ENCODE data around the gene ZNF836.

The ZNF836 gene

GRCh38 chr19:52188822-52189734 lies 17.7 kb upstream of the ZNF836 start:
- no peak for DNase-seq (ENCODE audit: low spot score)

DNA sequence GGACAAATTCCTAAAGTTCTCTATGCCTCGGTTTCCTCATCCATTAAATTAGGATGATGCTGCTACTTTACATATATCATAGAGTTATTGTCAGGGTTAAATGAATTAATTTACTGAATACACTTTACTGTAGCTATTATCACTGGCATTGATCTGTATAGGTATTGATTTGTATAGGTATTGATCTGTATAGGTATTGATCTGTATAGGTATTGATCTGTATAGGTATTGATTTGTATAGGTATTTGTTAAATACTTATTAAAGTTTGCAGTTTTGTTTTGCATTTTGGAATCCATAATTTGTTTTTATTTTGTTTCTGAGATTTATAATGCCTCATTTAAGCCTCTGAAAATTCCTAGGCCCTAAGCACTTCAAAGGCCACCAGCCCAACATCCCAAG lies 16.0 kb upstream of the ZNF836 start:
- DNase-seq (ENCODE audit: low spot score) = no peak

DNA sequence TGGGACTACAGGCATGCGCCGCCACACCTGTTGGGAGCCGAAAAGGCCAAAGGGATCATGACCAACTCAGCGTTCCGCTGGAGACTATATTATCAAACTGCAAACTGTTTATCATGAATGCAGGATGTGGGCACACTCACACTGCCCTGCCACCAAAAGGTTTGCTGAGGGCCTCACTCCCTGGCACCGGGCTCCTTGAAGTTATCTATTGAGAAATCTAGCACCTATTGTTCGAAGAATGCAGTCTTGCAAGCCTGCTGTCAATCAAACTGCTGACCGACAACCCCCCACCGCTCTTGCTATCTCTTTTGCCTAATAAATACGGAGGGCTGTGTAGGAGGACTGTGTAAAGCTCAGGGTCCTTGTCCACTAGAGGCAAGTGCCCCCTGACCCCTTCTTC lies 5.2 kb upstream of the ZNF836 start:
- no peak for DNase-seq (ENCODE audit: low spot score)

DNA sequence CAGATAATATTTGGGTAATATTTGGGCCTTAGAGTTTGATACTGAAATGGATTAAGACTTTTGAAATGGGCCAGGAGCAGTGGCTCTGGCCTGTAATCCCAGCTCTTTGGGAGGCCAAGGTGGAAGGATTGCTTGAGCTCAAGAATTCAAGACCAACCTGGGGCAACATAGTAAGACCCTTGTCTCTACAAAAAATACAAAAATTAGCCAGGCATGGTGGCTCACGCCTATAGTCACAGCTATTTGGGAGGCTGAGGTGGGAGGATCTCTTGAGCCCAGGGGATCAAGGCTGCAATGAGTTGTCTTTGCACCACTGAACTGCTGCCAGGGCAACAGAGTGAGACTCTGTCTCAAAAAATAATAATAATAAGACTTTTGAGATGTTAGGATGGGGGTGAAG lies 926 bp upstream of the ZNF836 start:
- DNase-seq (ENCODE audit: low spot score) = no peak

- DNase-seq (ENCODE audit: low spot score) = peak; percentile 29
These were observed 529 bp downstream of the ZNF836 start for GRCh38 chr19:52170863-52171320.

GRCh38 chr19:52170304-52170703 lies 1.1 kb downstream of the ZNF836 start:
- DNase-seq (ENCODE audit: low spot score) = no peak

- DNase-seq (ENCODE audit: low spot score) = no peak
These were observed 15.6 kb downstream of the ZNF836 start for GRCh38 chr19:52155596-52156359.

DNA sequence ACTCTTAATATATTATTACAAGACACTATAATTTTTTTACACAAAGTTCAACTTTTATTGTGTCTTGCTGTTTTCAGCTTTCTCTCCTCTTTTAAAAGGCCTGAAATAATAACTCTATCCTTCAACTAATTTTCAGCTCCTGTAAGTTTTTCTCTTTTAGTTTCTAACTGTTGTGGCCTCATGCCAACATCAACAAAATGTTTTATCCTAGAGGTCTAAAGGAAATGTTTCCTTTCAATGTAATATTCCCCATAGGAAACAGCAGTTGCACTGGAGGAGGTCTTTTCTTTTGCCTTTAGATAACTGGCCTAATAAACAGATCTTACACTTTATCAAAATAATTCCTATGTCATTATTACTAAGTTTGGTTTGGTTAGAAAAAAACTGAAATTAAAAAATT lies 23.2 kb downstream of the ZNF836 start:
- no peak for DNase-seq (ENCODE audit: low spot score)

DNA sequence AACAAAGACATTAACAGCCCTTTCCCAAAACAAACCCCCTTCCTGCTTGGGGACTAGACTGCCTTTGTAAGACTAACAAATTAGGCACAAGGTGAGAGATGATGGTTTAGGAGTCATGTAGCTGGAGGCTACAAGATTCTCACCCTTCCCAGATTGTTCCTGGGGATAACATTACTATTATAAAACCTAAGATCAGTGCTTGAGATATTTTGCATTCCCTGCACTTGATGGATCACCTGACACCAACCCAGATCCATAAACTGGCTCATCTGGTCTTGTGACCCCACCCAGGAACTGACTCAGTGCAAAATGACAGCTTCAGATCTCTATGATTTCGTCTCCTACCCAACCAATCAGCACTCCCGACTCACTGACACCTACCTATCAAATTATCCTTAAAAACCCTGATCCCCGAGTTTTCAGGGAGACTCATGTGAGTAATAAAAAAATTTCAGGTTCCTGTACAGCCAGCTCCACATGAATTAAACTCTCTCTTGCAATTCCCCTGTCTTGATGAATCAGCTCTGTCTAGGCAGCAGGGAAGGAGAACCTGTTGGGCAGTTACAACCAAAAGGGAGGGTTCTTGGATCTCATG lies 29.3 kb downstream of the ZNF836 start:
- no peak for DNase-seq (ENCODE audit: low spot score)

- no peak for DNase-seq (ENCODE audit: low spot score)
These were observed 30.2 kb downstream of the ZNF836 start for GRCh38 chr19:52141203-52141602.

GRCh38 chr19:52140032-52140710 lies 31.2 kb downstream of the ZNF836 start:
- peak; percentile 8 for DNase-seq (ENCODE audit: low spot score)

GRCh38 chr19:52139252-52140031 lies 32.0 kb downstream of the ZNF836 start, which contains the start of gene ZNF616:
ZNF616 (minus strand) TSS chr19:52139938; CDS start chr19:52130512, 9,426 bp downstream.
- DNase-seq (ENCODE audit: low spot score) = peak; percentile 93

GRCh38 chr19:52138983-52139251 lies 32.5 kb downstream of the ZNF836 start:
- no peak for DNase-seq (ENCODE audit: low spot score)

DNA sequence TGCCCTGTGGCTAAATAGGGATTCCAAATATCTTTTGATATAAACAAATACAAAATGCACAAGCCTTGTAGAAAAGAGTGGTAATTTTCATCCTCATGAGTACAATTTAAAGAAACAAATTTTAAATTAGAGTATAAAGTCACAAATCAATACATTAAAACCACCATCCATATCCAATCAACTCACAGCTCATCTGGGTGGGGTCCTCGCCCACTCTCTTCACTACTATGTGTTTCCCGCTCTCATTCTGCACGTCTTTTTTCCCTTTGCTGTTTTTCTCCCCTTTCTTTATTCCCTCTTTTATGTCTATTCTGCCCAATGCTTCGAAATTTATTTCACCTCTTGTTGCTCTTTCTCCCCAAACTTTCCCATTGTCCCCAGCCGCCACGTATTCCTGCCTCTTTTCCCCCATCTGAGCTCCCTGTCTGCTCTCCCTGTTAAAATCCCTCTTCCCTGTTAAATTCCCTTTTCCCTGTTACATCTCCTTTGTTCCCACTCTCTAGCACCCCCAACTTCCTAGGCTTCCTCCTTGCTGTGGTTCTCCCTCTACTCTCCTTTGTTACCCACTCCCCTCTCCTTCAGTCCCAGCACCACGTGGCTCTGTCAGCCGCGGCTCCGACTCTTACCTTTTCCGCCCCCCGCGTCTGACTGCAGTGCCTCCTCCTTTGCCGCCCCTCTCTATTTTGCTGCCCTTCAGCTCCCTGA lies 33.0 kb downstream of the ZNF836 start:
- peak; percentile 6 for DNase-seq (ENCODE audit: low spot score)

DNA sequence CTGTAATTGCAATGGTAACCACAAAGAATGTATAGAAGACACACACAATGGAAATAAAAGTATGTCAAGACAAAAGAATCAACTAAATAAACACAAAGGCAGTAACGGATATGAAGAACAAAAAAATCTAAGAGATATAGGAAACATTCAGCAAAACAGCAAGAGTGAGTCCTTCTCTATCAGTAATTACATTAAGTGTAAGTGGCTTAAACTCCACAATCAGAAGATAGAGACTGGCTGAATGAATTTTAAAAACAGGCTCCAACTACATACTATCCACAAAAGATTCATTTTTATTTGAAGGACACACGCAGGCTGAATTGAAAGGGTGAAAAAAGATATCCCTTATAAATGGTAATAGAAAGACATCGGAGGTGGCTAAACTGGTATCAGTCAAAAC lies 51.1 kb downstream of the ZNF836 start:
- no peak for DNase-seq (ENCODE audit: low spot score)

- no peak for DNase-seq (ENCODE audit: low spot score)
These were observed 55.8 kb downstream of the ZNF836 start for GRCh38 chr19:52115526-52116053.

GRCh38 chr19:52114691-52115090 lies 56.7 kb downstream of the ZNF836 start:
- no peak for DNase-seq (ENCODE audit: low spot score)

- DNase-seq (ENCODE audit: low spot score) = no peak
These were observed 58.8 kb downstream of the ZNF836 start for GRCh38 chr19:52112624-52113023.

DNA sequence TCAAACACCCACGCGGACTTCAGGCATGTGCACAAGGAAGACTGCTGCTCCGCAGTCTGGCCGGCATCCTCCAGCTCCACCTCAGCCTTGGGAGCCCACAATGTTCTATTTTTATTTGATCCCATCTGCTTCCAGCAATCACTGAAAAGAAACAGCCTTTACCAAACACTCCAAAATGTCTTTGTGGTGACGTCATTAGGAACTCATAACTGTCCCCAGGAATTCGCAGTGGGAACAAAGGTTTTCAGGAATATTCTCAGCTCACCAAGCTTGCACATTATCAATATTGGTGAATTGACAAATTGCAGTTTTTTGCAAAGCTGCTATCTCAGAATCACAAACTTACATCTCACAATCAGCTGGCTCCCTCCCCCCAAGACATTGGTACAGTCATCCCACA lies 60.6 kb downstream of the ZNF836 start:
- no peak for DNase-seq (ENCODE audit: low spot score)

Data from hepatic stellate cell (primary cell).